Kidney epithelial cell (primary cell): ENCODE results near the gene PTPRA. TPM values are rescaled to one million over a fixed set of nuclear protein-coding genes. Genes with fewer than 3 reads are reported as not detected.
"Not testable (repeated sequence)": the region's sequence is repeated elsewhere in the genome, so short reads cannot be mapped to it uniquely, and the experiment has no call there.

Experiments
- DNase-seq: peaks from one replicate; pipeline ENCODE4 v3.0.0-alpha.2; 2010; ENCODE audit warnings: low read depth
- H3K27me3 ChIP-seq: 2 replicates; pipeline ENCODE4 v1.6.0; 2011; ENCODE audit warnings: low read length; ENCODE audit not compliant: control insufficient read depth, insufficient read depth
- H3K36me3 ChIP-seq: 2 replicates; pipeline ENCODE4 v1.5.1; 2011; ENCODE audit warnings: low read length; ENCODE audit not compliant: control insufficient read depth, insufficient read depth
- H3K4me3 ChIP-seq: 2 replicates; pipeline ENCODE4 v1.5.1; 2011; ENCODE audit warnings: low read depth, mild to moderate bottlenecking, control low read depth, low read length
- total RNA-seq: library from RNA; depleted of rRNA; stranded (reverse); fragments of >200 nt; gene quantifications from 2 replicates; pipeline ENCODE4 v1.2.3, GENCODE V29; 2015
- TF ChIP-seq, protein P1 (sequence below): IDR thresholded peaks from 2 replicates; pipeline ENCODE4 v1.5.1; 2011; ENCODE audit warnings: mild to moderate bottlenecking, moderate library complexity, low read length, control low read depth, inconsistent platforms; ENCODE audit not compliant: insufficient read depth, poor library complexity, severe bottlenecking

PTPRA gene
- total RNA-seq, 1 donor from 2014 or later = 48.6 TPM

DNA sequence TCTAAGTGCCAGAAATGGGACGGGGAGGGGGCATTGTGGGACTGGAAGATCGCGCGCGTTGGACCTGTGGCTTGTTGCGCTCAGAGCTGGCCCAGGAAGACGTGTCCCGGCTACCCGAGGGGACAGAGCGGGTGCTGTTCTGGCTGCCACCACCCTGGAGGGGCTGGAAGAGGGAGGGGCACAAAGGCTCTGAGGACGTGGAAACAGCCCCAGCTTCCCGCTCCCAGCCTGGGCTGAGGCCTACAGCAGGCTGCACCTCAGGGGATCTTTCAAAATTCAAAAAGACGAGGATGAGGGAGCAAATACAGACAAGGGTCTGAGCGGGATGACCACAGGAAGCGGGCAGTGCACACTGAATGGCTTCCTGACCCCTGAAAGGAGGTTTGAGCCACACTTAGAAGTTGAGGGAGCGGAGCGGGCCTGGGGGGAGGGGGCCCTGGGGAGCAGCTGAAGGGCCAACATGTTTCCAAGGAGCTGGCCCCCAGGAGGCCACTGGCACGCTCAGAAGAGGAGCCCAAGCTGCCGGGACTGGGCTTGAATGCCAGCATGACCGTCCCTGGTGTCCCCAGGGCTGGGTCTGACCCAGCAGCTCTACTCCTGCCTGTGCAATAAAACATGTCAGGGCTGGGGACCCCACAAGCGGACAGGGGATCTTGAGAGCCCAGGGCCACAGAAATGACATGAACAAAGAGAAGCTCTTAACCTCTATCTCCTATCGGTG lies 199.4 kb downstream of the PTPRA start:
- TF ChIP-seq, protein P1, sequence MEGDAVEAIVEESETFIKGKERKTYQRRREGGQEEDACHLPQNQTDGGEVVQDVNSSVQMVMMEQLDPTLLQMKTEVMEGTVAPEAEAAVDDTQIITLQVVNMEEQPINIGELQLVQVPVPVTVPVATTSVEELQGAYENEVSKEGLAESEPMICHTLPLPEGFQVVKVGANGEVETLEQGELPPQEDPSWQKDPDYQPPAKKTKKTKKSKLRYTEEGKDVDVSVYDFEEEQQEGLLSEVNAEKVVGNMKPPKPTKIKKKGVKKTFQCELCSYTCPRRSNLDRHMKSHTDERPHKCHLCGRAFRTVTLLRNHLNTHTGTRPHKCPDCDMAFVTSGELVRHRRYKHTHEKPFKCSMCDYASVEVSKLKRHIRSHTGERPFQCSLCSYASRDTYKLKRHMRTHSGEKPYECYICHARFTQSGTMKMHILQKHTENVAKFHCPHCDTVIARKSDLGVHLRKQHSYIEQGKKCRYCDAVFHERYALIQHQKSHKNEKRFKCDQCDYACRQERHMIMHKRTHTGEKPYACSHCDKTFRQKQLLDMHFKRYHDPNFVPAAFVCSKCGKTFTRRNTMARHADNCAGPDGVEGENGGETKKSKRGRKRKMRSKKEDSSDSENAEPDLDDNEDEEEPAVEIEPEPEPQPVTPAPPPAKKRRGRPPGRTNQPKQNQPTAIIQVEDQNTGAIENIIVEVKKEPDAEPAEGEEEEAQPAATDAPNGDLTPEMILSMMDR = no peak
- no peak for DNase-seq
- no peaks in the 10 kb centered on the region for H3K36me3 ChIP-seq
- H3K4me3 ChIP-seq = no peak overlapping the region
- peaks cover 17% of the 10 kb centered on the region for H3K27me3 ChIP-seq

DNA sequence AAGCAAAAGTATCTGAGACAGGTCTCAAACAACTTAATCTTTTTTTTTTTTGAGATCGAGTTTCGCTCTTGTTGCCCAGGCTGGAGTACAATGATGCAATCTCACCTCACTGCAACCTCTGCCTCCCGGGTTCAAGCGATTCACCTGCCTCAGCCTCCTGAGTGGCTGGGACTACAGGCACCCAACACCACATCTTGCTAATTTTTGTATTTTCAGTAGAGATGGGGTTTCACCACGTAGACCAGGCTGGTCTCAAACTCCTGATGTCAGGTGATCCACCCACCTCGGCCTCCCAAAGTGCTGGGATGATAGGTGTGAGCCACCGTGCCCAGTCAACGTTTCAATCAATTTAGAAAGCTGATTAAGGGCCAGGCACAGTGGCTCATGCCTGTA lies 200.0 kb downstream of the PTPRA start:
- H3K4me3 ChIP-seq, DNase-seq, H3K36me3 ChIP-seq: not testable (repeated sequence)
- H3K27me3 ChIP-seq = peaks cover 17% of the 10 kb centered on the region

DNA sequence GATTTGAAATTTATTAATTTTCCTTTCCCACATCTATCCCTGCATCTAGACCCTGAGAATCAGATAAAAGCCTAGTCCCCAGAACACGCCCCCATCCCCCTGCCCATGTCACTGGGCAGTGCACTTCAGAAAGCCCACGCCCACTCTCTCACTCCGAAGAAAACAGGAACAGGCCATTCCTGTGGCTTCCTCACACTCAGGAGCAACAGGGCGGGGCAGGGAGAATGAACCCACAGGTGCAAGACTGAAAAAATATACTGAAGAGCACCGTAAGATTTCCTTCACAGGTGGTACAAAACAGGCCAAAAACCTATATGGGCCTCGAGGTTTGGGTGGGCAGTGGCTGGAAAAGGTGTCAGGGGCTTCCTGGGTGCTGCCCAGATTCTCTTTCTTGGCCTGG lies 201.5 kb downstream of the PTPRA start:
- no peaks in the 10 kb centered on the region for H3K36me3 ChIP-seq
- DNase-seq = no peak
- H3K27me3 ChIP-seq = peaks cover 17% of the 10 kb centered on the region
- H3K4me3 ChIP-seq = no peak overlapping the region
- TF ChIP-seq, protein P1 = no peak

DNA sequence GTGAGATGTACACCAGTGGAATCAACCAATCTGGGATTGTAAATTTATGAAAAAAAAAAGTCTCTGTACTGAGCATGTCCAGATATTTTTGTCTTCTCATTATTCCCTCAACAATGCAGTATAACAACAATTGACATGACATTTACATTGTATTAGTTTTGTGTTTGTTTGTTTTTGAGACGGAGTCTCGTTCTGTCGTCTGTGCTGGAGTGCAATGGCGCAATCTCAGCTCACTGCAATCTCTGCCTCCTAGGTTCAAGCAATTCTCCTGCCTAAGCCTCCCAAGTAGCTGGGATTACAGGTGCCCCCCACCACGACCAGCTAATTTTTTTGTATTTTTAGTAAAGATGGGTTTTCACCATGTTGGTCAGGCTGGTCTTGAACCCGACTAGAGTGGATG lies 202.0 kb downstream of the PTPRA start:
- DNase-seq, H3K4me3 ChIP-seq, H3K36me3 ChIP-seq: not testable (repeated sequence)
- peaks cover 17% of the 10 kb centered on the region for H3K27me3 ChIP-seq

DNA sequence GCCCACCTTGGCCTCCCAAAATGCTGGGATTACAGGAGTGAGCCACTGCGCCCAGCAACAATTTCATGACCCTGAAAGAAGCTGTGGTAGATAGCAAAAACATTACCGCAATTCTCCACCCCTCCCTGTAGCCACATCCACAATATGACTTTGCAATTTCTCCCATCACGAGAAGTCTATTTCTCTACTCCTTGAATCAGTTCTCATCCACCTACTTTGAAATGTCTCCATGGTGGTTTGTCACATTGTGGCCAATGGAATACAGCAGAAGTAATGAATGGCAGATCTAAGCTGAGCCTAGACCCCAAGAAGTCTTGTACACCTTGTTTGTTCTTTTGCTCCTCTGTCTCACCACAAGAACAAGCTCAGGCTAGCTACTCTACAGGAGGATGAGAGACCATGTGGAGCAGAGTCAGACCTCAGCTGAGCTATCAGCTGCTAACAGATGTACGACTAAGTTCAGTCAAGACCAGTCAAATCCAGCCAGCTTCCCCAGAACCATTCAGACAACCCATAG lies 204.4 kb downstream of the PTPRA start:
- DNase-seq = no peak
- H3K36me3 ChIP-seq = no peaks in the 10 kb centered on the region
- H3K4me3 ChIP-seq = no peak overlapping the region
- TF ChIP-seq, protein P1 = no peak
- peaks cover 22% of the 10 kb centered on the region for H3K27me3 ChIP-seq

DNA sequence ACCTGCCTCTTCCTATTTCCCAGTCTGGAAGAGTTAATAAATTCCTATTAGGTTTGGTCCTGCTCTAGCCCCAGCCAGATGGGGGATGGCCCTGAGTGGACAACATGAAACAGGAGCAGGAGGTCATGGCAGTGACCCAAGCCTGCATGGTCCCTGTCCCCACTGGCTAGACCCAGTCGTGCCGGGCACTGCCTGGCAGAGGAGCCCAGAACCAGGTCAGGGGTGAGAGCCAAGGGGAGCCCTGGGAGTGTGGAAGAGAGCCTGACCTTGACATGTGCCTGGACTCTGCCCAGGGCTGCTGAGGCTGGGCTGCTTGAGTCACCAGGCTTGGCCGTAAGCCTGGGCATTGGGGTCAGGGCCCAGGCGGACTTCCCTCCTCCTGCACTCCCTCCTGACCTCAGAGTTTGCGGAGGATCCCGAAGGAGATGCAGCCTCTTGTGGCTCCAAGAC lies 207.7 kb downstream of the PTPRA start:
- no peaks in the 10 kb centered on the region for H3K36me3 ChIP-seq
- TF ChIP-seq, protein P1 = no peak
- H3K27me3 ChIP-seq = peaks cover 44% of the 10 kb centered on the region
- no peak for DNase-seq
- H3K4me3 ChIP-seq = no peak overlapping the region

DNA sequence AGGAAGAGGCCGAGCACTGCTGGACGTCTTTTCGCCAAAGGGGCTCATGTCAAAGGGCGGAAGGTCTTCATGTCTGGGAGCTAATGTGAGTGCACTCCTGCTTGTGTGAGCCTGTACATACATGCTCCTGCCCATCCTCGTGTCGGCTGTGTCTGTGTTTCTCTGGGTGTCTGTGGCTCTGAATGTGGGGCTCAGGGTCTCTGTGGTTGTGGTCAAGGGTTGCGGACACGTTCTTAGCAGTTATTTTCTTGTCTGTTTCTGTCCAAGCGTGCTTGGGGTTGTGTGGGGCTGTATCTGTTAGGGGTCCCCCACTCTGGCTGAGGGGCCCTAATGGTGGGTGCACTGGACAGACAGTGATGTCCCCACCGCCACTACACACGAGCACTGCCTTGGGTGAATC lies 208.4 kb downstream of the PTPRA start:
- TF ChIP-seq, protein P1 = no peak
- no peak overlapping the region for H3K4me3 ChIP-seq
- H3K36me3 ChIP-seq = no peaks in the 10 kb centered on the region
- H3K27me3 ChIP-seq = peaks cover 44% of the 10 kb centered on the region
- no peak for DNase-seq
